OCI-LY7 (cell line): Measurements from ENCODE around the gene KCTD18.

ENCODE experiments used
- CTCF ChIP-seq: fragments of 200-600 bp; sonication (generic); conservative IDR thresholded peaks from 2 replicates; pipeline ENCODE4 v1.5.1; 2014; ENCODE audit warnings: mild to moderate bottlenecking, antibody characterized with exemption, low read length, moderate library complexity, mixed read lengths
- EZH2phosphoT487 ChIP-seq: fragments of 200-600 bp; sonication (generic); IDR thresholded peaks from 2 replicates; pipeline ENCODE4 v1.6.1; 2018; ENCODE audit warnings: low read depth, borderline replicate concordance, mild to moderate bottlenecking, mixed run types, antibody characterized with exemption, low read length, moderate library complexity, mixed read lengths

- TF ChIP-seq CTCF, result no peak
- no peak for TF ChIP-seq EZH2phosphoT487
Measured at GRCh38 chr2:200486529-200486928, 23.3 kb downstream of the KCTD18 start.
